DOHH2 (cell line): ENCODE data around the gene RAP1GDS1.

Experiments
- EZH2phosphoT487 ChIP-seq: fragments of 200-600 bp; sonication (generic); IDR thresholded peaks from 2 replicates; pipeline ENCODE4 v1.6.1; 2017; ENCODE audit warnings: borderline replicate concordance, mild to moderate bottlenecking, antibody characterized with exemption, low read length, moderate library complexity, mixed read lengths
- TF ChIP-seq, protein P1 (sequence below): fragments of 200-600 bp; sonication (generic); IDR thresholded peaks from one replicate; pipeline ENCODE4 v1.5.1; 2014; ENCODE audit warnings: antibody characterized with exemption, mild to moderate bottlenecking, low read depth, low read length; ENCODE audit not compliant: poor library complexity, severe bottlenecking

DNA sequence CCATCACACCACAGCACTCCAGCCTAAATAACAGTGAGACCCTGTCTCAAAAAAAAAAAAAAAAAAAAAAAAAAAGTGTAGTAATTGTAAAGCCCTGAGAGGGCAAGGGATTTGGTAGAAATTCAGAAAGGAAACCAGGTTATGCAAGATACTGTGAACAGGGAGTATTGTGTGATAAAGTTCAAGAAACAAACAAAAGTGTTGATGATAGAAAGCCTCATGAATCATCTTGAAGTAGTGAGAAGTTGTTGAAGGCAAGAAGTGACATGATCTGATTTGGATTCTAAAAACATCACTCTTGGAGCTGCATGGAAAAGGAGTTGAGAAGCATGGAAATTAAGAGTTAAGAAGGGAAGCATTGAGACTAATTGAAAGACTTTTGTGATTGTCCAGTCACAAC lies 102.2 kb downstream of the RAP1GDS1 start:
- TF ChIP-seq, protein P1, sequence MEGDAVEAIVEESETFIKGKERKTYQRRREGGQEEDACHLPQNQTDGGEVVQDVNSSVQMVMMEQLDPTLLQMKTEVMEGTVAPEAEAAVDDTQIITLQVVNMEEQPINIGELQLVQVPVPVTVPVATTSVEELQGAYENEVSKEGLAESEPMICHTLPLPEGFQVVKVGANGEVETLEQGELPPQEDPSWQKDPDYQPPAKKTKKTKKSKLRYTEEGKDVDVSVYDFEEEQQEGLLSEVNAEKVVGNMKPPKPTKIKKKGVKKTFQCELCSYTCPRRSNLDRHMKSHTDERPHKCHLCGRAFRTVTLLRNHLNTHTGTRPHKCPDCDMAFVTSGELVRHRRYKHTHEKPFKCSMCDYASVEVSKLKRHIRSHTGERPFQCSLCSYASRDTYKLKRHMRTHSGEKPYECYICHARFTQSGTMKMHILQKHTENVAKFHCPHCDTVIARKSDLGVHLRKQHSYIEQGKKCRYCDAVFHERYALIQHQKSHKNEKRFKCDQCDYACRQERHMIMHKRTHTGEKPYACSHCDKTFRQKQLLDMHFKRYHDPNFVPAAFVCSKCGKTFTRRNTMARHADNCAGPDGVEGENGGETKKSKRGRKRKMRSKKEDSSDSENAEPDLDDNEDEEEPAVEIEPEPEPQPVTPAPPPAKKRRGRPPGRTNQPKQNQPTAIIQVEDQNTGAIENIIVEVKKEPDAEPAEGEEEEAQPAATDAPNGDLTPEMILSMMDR: no peak
- TF ChIP-seq EZH2phosphoT487: no peak
